ENCODE measurements around the gene ZNF628.

The ZNF628 gene

GRCh38 chr19:55483706-55484592 is 7.5 kb downstream of the ZNF628 start:
- no peak for DNase-seq (ENCODE audit: low read depth in 3 of 3, low spot score in 1 of 3)

- peak in 1 of 3 donors; percentile 55 for DNase-seq (ENCODE audit: low read depth in 3 of 3, low spot score in 1 of 3)
Observed at GRCh38 chr19:55484593-55485438, 8.4 kb downstream of the ZNF628 start, which contains the start of gene NAT14. Gene NAT14, plus strand, starts transcription at chr19:55485188. Its CDS starts 521 bp downstream, at chr19:55485709.

GRCh38 chr19:55485439-55486011 is 9.1 kb downstream of the ZNF628 start:
- DNase-seq (ENCODE audit: low read depth in 3 of 3, low spot score in 1 of 3) = no peak

GRCh38 chr19:55486043-55486970 is 9.9 kb downstream of the ZNF628 start:
- DNase-seq (ENCODE audit: low read depth in 3 of 3, low spot score in 1 of 3) = no peak

- DNase-seq (ENCODE audit: low read depth in 3 of 3, low spot score in 1 of 3) = no peak
Observed at GRCh38 chr19:55486971-55487923, 10.8 kb downstream of the ZNF628 start.

- no peak for DNase-seq (ENCODE audit: low read depth in 3 of 3, low spot score in 1 of 3)
Observed at GRCh38 chr19:55487924-55488687, 11.7 kb downstream of the ZNF628 start, which contains the start of gene SSC5D. Gene SSC5D, plus strand, starts transcription at chr19:55488436. Its CDS starts 154 bp downstream, at chr19:55488590.

- DNase-seq (ENCODE audit: low read depth in 3 of 3, low spot score in 1 of 3) = no peak
Observed at GRCh38 chr19:55488986-55489710, 12.7 kb downstream of the ZNF628 start.

GRCh38 chr19:55489711-55490477 is 13.5 kb downstream of the ZNF628 start:
- DNase-seq (ENCODE audit: low read depth in 3 of 3, low spot score in 1 of 3) = no peak

GRCh38 chr19:55490478-55491432 is 14.3 kb downstream of the ZNF628 start:
- no peak for DNase-seq (ENCODE audit: low read depth in 3 of 3, low spot score in 1 of 3)

GRCh38 chr19:55491546-55492360 is 15.3 kb downstream of the ZNF628 start:
- no peak for DNase-seq (ENCODE audit: low read depth in 3 of 3, low spot score in 1 of 3)

- no peak for DNase-seq (ENCODE audit: low read depth in 3 of 3, low spot score in 1 of 3)
Observed at GRCh38 chr19:55492362-55492944, 16.0 kb downstream of the ZNF628 start.

- DNase-seq (ENCODE audit: low read depth in 3 of 3, low spot score in 1 of 3) = no peak
Observed at GRCh38 chr19:55493052-55493644, 16.7 kb downstream of the ZNF628 start.

- no peak for DNase-seq (ENCODE audit: low read depth in 3 of 3, low spot score in 1 of 3)
Observed at GRCh38 chr19:55493645-55494171, 17.3 kb downstream of the ZNF628 start.

- no peak for DNase-seq (ENCODE audit: low read depth in 3 of 3, low spot score in 1 of 3)
Observed at GRCh38 chr19:55494172-55494761, 17.9 kb downstream of the ZNF628 start.

Measured in stimulated activated CD4-positive, alpha-beta T cell treated with anti-CD3 and anti-CD28 coated beads, TNF-alpha, amount 100 ng/mL, for 1 hour (primary cell).